Ovary (tissue), 9 donors: Measurements from ENCODE around the gene IL36B. TPM values are rescaled to one million over a fixed set of nuclear protein-coding genes. Genes with fewer than 3 reads are reported as not detected.

Source experiments
- DNase-seq, 5 donors: peaks; one replicate each; pipeline ENCODE4 v3.0.0-alpha.2; 2019 to 2020
- H3K27ac ChIP-seq, 2 donors: fragments of 200-600 bp; one replicate each; pipeline versions ENCODE4 v1.5.1 to v1.8.0; 2019 to 2022
- H3K27me3 ChIP-seq: fragments of 200-600 bp; one replicate; pipeline ENCODE4 v1.8.0; 2022
- H3K36me3 ChIP-seq: fragments of 200-600 bp; sonication (generic); one replicate; pipeline ENCODE4 v1.5.1; 2019
- H3K4me1 ChIP-seq: one replicate; pipeline ENCODE4 v1.8.1; 2013; ENCODE audit warnings: mild to moderate bottlenecking, moderate library complexity; ENCODE audit not compliant: insufficient read depth
- H3K4me3 ChIP-seq: fragments of 200-600 bp; sonication (generic); one replicate; pipeline ENCODE4 v1.5.1; 2017
- H3K9me3 ChIP-seq, 2 donors: fragments of 200-600 bp in 1 of 2; sonication (generic) in 1 of 2; one replicate each; pipeline versions ENCODE4 v1.5.1 to v1.8.1; 2013 to 2019; ENCODE audit warnings: mild to moderate bottlenecking in 1 of 2, moderate library complexity in 1 of 2
- CTCF ChIP-seq, 3 donors: fragments of 450-650 bp in 2 of 3; fragments of 200-600 bp in 1 of 3; IDR thresholded peaks; one replicate each; pipeline versions ENCODE4 v1.5.1 to v1.8.0; 2016 to 2022; ENCODE audit warnings: antibody characterized with exemption in 3 of 3, mild to moderate bottlenecking in 1 of 3
- EP300 ChIP-seq: sonication (generic); formaldehyde crosslinking; IDR thresholded peaks from one replicate; pipeline ENCODE4 v1.6.1; 2017; ENCODE audit warnings: antibody characterized with exemption
- POLR2A ChIP-seq: fragments of 450-650 bp; IDR thresholded peaks from one replicate; pipeline ENCODE4 v1.6.1; 2017; ENCODE audit warnings: antibody characterized with exemption, mild to moderate bottlenecking, moderate library complexity
- WGBS, 3 donors: extraction: QIAGEN DNeasy Blood & Tissue Kit in 1 of 3; methylation state at CpG; one replicate each; pipeline versions ENCODE4 v1.1.5 to v1.1.7; 2013 to 2017; 5-methylcytosine and 5-hydroxymethylcytosine counted together
- intact Hi-C, 4 donors: fragments of 100-400 bp; cut with DNase I; formaldehyde crosslinking; loops; one replicate each; pipeline versions ENCODE4 v1.11.0 to v1.15.1; 2022 to 2023
- polyA plus RNA-seq, 2 donors: library from polyadenylated mRNA; stranded (reverse); fragments of 200-250 nt in 1 of 2; fragments of 350-450 nt in 1 of 2; fragmentation: Illumina TruSeq in 1 of 2; extraction: RNeasy Lipid Tissue Mini Kit (QIAGEN cat#74804) in 1 of 2; gene quantifications; one replicate each; pipeline ENCODE4 v1.2.3, GENCODE V29; 2013 to 2014
- total RNA-seq, 7 donors: library from RNA; depleted of rRNA in 2 of 7; stranded (reverse); fragments of >200 nt in 2 of 7; fragmentation: NEBNext Ultra II Directional in 3 of 7; extraction: Animal tissue kit (Norgen Biotek cat#: 25700) in 3 of 7; gene quantifications; one replicate each; pipeline versions ENCODE4 v1.1.0 to v1.2.4, GENCODE V29; 2016 to 2023
- donor health status: DM: no; HTN: no; CAD: no; lungs with moderate emphysema.
- donor health status: DM: no; HTN: no; CAD: no.
- donor health status: Bipolar disorder and iron deficiency.
- donor health status: DM: yes; HTN: yes; CAD: no.
- donor health status: DM: no; HTN: no; CAD: no.
- donor health status: DM: yes; HTN: yes; CAD: no.

The IL36B gene
- total and polyA plus RNA-seq, 9 donors = not detected

- Histone ChIP-seq H3K36me3 (no peaks in the 10 kb centered on the region), H3K27me3 (no peaks in the 10 kb centered on the region), H3K4me3 (no peak overlapping the region), H3K27ac (no peak overlapping the region), H3K4me1 (no peaks in the 10 kb centered on the region), H3K9me3 (no peaks in the 10 kb centered on the region)
- no peak for DNase-seq
- TF ChIP-seq CTCF (IDR thresholded peaks at IDR 0.05) (no peak), POLR2A (no peak), EP300 (no peak)
- 49 to 56% (median 54%) methylated on average over 5 of the region's 5 CpGs for WGBS, 3 donors
- intact Hi-C loops = no loop called here
Observed at GRCh38 chr2:113041871-113042270, 10.8 kb downstream of the IL36B start.

GRCh38 chr2:113039719-113040118, 12.9 kb downstream of the IL36B start:
- H3K27ac ChIP-seq = no peak overlapping the region
- no peaks in the 10 kb centered on the region for H3K36me3 ChIP-seq
- H3K9me3 ChIP-seq = no peaks in the 10 kb centered on the region
- WGBS, 3 donors = 32 to 52% (median 34%) methylated on average over 5 of the region's 5 CpGs
- TF ChIP-seq CTCF (IDR thresholded peaks at IDR 0.05) = no peak
- no peak for TF ChIP-seq EP300
- no peak for TF ChIP-seq POLR2A
- intact Hi-C loops = no loop called here
- H3K4me1 ChIP-seq = no peaks in the 10 kb centered on the region
- no peaks in the 10 kb centered on the region for H3K27me3 ChIP-seq
- no peak overlapping the region for H3K4me3 ChIP-seq
- DNase-seq = no peak

- intact Hi-C loops = no loop called here
- Histone ChIP-seq H3K4me3 (no peak overlapping the region), H3K9me3 (no peaks in the 10 kb centered on the region), H3K27ac (no peak overlapping the region), H3K27me3 (no peaks in the 10 kb centered on the region), H3K4me1 (no peaks in the 10 kb centered on the region), H3K36me3 (no peaks in the 10 kb centered on the region)
- no peak for DNase-seq
- WGBS, 3 donors = 74 to 84% (median 80%) methylated on average over 2 of the region's 2 CpGs
- TF ChIP-seq CTCF (IDR thresholded peaks at IDR 0.05) (no peak), POLR2A (no peak)
Observed at GRCh38 chr2:113039158-113039557, 13.5 kb downstream of the IL36B start.

- intact Hi-C loops = no loop called here
- Histone ChIP-seq H3K36me3 (no peaks in the 10 kb centered on the region), H3K4me1 (no peaks in the 10 kb centered on the region), H3K4me3 (no peak overlapping the region), H3K27ac (no peak overlapping the region), H3K9me3 (no peaks in the 10 kb centered on the region), H3K27me3 (no peaks in the 10 kb centered on the region)
- no peak for DNase-seq
- 85 to 91% (median 87%) methylated on average over 3 of the region's 3 CpGs for WGBS, 3 donors
- no peak for TF ChIP-seq CTCF (IDR thresholded peaks at IDR 0.05)
Observed at GRCh38 chr2:113038291-113038690, 14.4 kb downstream of the IL36B start.

- H3K27me3 ChIP-seq = no peaks in the 10 kb centered on the region
- TF ChIP-seq EP300 (no peak), CTCF (IDR thresholded peaks at IDR 0.05) (no peak), POLR2A (no peak)
- no peaks in the 10 kb centered on the region for H3K36me3 ChIP-seq
- no peaks in the 10 kb centered on the region for H3K9me3 ChIP-seq
- WGBS, 3 donors = 89 to 90% (median 89%) methylated on average over 9 of the region's 9 CpGs
- no peak overlapping the region for H3K4me3 ChIP-seq
- H3K27ac ChIP-seq = no peak overlapping the region
- no peak for DNase-seq
- H3K4me1 ChIP-seq = no peaks in the 10 kb centered on the region
- intact Hi-C loops = no loop called here
Observed at GRCh38 chr2:113036763-113037162, 15.9 kb downstream of the IL36B start.
